GM21515 (cell line): ENCODE results near the gene GNB1L.

Experiments used
- ATAC-seq: cut with Tn5 transposase; IDR thresholded peaks from one replicate; pipeline ENCODE4 v1.9.1; 2021; ENCODE audit not compliant: unreplicated experiment

Gene GNB1L

GRCh38 chr22:19826619-19826950, 28.1 kb downstream of the GNB1L start:
- no peak for ATAC-seq

DNA sequence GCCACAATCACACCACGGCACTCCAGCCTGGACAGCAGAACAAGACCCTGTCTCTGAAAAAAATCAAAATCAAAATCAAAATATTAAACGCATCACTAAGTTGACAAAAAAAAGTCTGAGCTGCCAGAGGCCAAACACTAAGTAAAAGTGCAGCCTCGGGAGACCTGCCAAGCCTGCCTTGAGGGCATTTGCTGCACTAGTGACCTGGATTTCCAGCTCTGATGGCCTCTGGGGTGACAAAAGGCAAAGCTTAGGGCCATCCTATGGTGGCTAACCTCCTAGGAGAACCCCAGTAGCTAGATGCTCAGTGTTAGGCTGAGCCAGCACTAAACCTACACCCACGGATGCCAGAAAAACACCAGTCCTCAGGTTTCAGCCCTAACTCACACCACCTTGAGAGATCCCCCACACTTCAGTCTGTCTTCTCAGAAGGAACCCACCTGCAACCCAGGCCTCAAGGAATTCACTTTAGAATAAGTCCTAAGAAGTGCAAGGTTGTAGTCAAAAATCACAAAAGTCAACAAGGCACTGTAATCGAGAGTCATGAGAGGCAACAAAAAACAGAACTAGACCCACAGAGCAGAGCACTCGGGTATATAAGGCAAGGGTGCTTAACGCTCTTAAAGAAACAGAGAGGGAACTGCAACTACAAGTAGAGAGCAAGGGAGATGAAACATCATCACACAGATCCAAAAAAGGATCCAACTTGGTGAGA, 28.6 kb downstream of the GNB1L start:
- ATAC-seq, result no peak

- ATAC-seq, result no peak
Observed at GRCh38 chr22:19824926-19825339, 29.7 kb downstream of the GNB1L start.

GRCh38 chr22:19824212-19824925, 30.3 kb downstream of the GNB1L start:
- ATAC-seq, result no peak

- no peak for ATAC-seq
Observed at GRCh38 chr22:19823902-19824211, 30.8 kb downstream of the GNB1L start.

GRCh38 chr22:19823191-19823901, 31.3 kb downstream of the GNB1L start:
- ATAC-seq, result no peak

GRCh38 chr22:19822301-19823117, 32.2 kb downstream of the GNB1L start:
- no peak for ATAC-seq

DNA sequence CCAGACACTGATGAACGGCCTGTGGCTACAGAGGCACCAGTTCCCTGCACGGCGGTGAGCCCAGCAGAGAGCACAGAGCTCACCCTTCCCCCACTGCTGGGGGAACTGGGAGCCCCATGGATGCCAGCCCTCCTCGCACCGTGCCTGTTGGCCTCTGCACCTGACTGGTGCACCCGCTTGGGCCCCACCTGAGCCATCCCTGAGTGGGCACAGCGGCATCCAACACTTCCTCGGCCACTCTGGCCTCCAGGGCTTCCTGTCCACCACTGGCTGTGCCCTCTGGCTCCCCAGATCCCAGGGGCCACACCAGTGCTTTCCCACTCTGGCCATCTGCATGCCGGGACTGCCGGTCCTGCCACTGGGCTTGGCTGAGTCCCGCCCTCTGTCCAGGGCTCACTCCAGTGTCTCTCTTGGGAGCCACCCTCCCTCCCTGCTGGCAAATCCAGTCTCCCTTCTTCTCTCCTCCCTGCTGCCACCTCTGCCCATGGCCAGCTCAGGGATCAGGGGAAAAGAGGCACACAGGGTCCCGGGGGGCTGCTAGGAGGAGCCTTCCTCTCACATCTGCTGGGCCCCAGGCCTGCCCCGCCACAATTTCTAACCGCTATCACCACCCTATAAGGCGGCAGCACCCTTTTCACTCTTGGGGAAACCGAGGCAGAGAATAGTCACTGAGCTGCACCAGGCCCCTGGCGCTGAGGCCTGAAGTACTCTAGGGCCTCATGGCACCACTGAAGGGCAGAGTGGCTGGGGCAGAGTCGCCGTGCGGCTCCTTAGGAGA, 33.0 kb downstream of the GNB1L start:
- ATAC-seq, result no peak

DNA sequence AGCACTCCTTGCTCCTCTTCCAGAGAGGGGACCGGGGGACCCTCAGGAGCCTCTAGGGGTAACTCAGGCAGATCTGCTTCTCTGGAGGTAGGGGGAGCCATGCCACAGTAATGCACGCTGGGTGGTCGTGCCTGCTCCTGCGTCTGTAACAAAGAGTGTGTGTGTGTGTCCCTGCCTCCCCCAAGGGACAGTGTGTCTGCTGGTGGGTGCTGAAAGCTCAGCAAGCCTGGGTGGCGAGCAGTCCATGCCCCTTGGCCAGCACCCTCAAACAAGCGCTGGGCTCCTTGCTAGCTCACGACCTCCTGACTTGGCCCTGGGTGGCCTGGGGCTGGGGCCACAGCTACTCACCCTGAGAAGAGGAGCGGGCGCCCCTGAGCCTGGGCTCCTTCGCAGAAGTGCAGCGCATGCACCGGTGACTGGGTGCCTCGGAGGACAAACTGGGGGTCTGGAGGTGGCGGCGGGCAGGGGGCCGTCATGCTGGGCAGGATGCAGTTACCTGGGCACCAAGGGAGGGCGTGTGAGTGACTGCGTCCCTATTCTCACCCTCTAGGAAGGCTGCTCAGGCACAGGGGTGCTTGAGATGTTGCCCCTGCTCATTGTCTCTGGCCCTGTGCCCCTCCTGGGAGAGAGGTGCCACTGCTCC, 33.7 kb downstream of the GNB1L start:
- no peak for ATAC-seq

GRCh38 chr22:19819911-19820879, 34.5 kb downstream of the GNB1L start:
- no peak for ATAC-seq

GRCh38 chr22:19819208-19819910, 35.3 kb downstream of the GNB1L start:
- ATAC-seq, result no peak

DNA sequence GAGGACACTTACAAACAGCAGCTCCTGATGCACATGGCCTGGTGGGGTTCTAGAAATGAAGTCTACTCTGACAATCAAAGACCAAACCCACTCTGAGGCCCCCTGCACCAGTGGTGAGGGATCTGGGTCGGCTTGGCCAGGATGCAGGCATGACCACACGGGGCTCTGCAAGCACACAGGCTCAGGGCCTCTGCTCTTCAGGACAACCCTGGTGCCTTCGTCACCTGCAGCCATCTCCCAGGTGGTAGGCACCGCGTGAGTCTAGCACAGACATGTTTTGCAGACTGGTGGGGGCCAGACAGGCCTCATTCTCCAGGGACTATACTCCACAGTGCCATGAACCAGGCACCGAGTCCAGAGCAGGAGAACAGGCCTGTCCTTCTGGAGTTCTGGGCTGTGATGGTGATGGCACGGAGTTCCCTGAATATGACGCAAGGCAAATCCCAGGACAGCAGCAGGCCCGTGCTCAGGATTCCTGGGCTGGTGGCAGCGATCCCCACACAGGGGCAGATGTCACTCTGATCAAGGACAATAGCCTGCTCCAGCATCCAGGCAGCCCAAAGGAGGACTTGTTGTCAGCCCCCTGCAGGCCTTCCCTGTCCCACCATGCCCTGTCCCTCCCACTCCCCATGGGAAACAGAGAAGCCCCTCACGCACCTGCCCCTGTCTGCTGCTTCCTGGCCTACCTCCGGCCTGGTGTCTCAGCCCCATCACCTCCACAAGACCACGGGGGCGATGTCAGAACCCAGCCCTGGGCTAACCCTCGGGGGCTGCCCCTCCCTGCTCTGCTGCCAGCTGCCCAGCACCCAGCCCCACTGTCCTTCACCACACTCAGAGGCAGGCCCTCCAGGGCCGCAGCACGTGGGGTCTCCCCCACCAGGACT, 36.1 kb downstream of the GNB1L start:
- ATAC-seq, result no peak

DNA sequence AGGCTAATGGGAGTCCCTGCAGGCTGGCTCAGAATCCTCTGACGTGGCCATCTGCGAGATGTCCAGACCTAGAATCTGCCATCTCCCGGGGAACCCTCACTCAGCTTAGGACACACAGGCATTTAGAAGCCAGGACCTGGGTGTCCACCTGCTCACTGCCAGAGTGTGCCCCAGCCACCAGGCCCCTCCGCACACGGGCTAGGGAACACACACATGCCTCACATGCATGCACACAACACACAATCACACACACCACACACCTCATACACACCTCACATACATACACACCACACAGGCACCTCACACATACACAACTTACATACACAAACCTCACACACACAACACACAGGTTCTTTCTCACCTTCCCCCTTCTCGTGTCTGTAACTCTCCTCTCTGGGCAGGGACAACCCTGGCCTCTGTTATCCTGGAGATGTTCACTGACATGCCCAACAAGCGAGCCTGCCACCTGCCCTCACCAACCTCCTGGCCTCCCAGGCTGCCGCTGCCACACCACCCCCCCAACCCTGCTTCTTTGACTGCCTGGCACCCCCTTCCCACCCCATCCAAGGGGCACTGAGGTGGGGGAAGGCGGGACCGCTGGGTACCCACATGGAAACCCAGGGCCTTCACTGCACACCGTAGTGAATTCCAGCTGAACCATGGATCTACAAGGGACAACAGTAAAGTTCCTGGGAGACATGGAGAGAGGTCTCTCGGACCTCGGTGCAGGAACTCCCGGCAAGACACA, 38.1 kb downstream of the GNB1L start:
- no peak for ATAC-seq

DNA sequence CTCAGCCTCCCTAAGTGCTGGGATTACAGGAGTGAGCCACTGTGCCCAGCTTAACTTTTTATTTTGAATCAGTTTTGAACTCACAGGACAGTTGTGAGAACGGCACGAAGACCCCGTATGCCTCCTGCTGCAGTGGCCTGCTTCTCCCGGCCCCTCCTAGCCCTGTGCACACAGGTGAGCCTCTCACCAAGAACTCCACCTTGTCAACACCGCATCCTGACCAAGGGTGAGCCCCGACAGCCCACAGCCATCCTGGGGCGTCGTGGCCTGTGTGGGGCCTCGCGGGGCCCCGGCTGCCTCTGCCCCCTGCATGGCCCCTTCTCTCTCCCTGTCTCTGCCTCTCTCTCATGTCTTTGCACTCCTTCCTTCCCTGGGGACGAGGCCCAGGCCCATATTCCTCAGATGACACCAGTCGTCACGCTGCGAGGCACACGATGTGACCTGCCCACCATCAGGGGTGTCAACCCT, 38.8 kb downstream of the GNB1L start:
- ATAC-seq, result no peak

GRCh38 chr22:19815093-19815822, 39.4 kb downstream of the GNB1L start:
- ATAC-seq, result no peak

DNA sequence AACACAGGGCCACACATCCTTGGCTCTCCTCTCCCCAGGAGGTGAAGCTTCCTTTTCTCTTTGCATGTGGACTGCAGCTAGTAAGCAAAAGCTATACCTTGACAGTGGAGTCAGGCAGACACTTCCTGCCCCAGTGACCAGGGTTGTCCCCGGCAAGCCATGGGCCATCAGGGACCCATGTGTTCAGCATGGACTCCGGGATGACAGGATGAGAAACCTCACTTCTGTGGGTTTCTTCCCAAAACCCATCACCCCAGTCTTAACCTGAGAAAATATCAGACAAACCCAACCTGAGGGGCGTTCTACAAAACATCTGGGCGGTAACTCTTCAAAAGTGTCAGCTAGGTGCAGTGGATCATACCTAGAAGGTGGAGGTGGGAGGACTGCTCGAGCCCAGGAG, 40.2 kb downstream of the GNB1L start:
- ATAC-seq, result no peak
